ENCODE data around the gene GGN. TPM values are rescaled to one million over a fixed set of nuclear protein-coding genes. Genes with fewer than 3 reads are reported as not detected.
A peak's percentile ranks its signal among the peaks of the same experiment; 100 is the strongest.
"Not testable (repeated sequence)": the region's sequence is repeated elsewhere in the genome, so short reads cannot be mapped to it uniquely, and the experiment has no call there.

The GGN gene
- total RNA-seq, 1 donor from 2014 or later: 0.74 TPM

- no peak overlapping the region for H3K4me3 Mint-ChIP-seq (ENCODE audit: unreplicated experiment)
- no peak for DNase-seq (ENCODE audit: low spot score)
- no peaks in the 10 kb centered on the region for H3K9me3 Mint-ChIP-seq (ENCODE audit: unreplicated experiment)
- H3K27ac Mint-ChIP-seq (ENCODE audit: unreplicated experiment): no peak overlapping the region
- H3K4me1 Mint-ChIP-seq (ENCODE audit: unreplicated experiment): no peaks in the 10 kb centered on the region
- TF ChIP-seq CTCF (IDR thresholded peaks at IDR 0.05; ENCODE audit: unreplicated experiment): no peak
- peaks cover 7% of the 10 kb centered on the region for H3K27me3 Mint-ChIP-seq (ENCODE audit: unreplicated experiment)
- H3K36me3 Mint-ChIP-seq (ENCODE audit: low read depth, unreplicated experiment): no peaks in the 10 kb centered on the region
These were observed 35.9 kb downstream of the GGN start for GRCh38 chr19:38351865-38352395.

GRCh38 chr19:38350883-38351282 is 37.0 kb downstream of the GGN start:
- no peak for TF ChIP-seq CTCF (IDR thresholded peaks at IDR 0.05; ENCODE audit: unreplicated experiment)
- no peaks in the 10 kb centered on the region for H3K4me1 Mint-ChIP-seq (ENCODE audit: unreplicated experiment)
- no peak overlapping the region for H3K27ac Mint-ChIP-seq (ENCODE audit: unreplicated experiment)
- no peaks in the 10 kb centered on the region for H3K9me3 Mint-ChIP-seq (ENCODE audit: unreplicated experiment)
- no peak overlapping the region for H3K4me3 Mint-ChIP-seq (ENCODE audit: unreplicated experiment)
- no peak for DNase-seq (ENCODE audit: low spot score)
- H3K36me3 Mint-ChIP-seq (ENCODE audit: low read depth, unreplicated experiment): peaks cover 3% of the 10 kb centered on the region
- peaks cover 6% of the 10 kb centered on the region for H3K27me3 Mint-ChIP-seq (ENCODE audit: unreplicated experiment)

GRCh38 chr19:38346837-38347236 is 41.0 kb downstream of the GGN start:
- DNase-seq (ENCODE audit: low spot score): no peak
- Mint-ChIP-seq H3K9me3 (ENCODE audit: unreplicated experiment) (no peaks in the 10 kb centered on the region), H3K4me3 (ENCODE audit: unreplicated experiment) (no peak overlapping the region), H3K36me3 (ENCODE audit: low read depth, unreplicated experiment) (peaks cover 5% of the 10 kb centered on the region), H3K27ac (ENCODE audit: unreplicated experiment) (no peak overlapping the region), H3K4me1 (ENCODE audit: unreplicated experiment) (no peaks in the 10 kb centered on the region), H3K27me3 (ENCODE audit: unreplicated experiment) (peaks cover 6% of the 10 kb centered on the region)
- TF ChIP-seq CTCF (IDR thresholded peaks at IDR 0.05; ENCODE audit: unreplicated experiment): no peak

GRCh38 chr19:38340927-38341326 is 46.9 kb downstream of the GGN start:
- H3K27me3 Mint-ChIP-seq (ENCODE audit: unreplicated experiment): peaks cover 4% of the 10 kb centered on the region
- no peaks in the 10 kb centered on the region for H3K9me3 Mint-ChIP-seq (ENCODE audit: unreplicated experiment)
- peaks cover 7% of the 10 kb centered on the region for H3K4me1 Mint-ChIP-seq (ENCODE audit: unreplicated experiment)
- no peak overlapping the region for H3K27ac Mint-ChIP-seq (ENCODE audit: unreplicated experiment)
- TF ChIP-seq CTCF (IDR thresholded peaks at IDR 0.05; ENCODE audit: unreplicated experiment): no peak
- H3K36me3 Mint-ChIP-seq (ENCODE audit: low read depth, unreplicated experiment): peaks cover 2% of the 10 kb centered on the region
- no peak for DNase-seq (ENCODE audit: low spot score)
- no peak overlapping the region for H3K4me3 Mint-ChIP-seq (ENCODE audit: unreplicated experiment)

- not testable (repeated sequence) for H3K27me3 Mint-ChIP-seq (ENCODE audit: unreplicated experiment); H3K4me1 Mint-ChIP-seq (ENCODE audit: unreplicated experiment); H3K27ac Mint-ChIP-seq (ENCODE audit: unreplicated experiment); DNase-seq (ENCODE audit: low spot score); H3K4me3 Mint-ChIP-seq (ENCODE audit: unreplicated experiment); H3K9me3 Mint-ChIP-seq (ENCODE audit: unreplicated experiment); H3K36me3 Mint-ChIP-seq (ENCODE audit: low read depth, unreplicated experiment)
These were observed 48.8 kb downstream of the GGN start for GRCh38 chr19:38339011-38339410.

- H3K9me3 Mint-ChIP-seq (ENCODE audit: unreplicated experiment): no peaks in the 10 kb centered on the region
- no peak overlapping the region for H3K27ac Mint-ChIP-seq (ENCODE audit: unreplicated experiment)
- H3K4me3 Mint-ChIP-seq (ENCODE audit: unreplicated experiment): peak overlapping the region; percentile 95
- no peaks in the 10 kb centered on the region for H3K36me3 Mint-ChIP-seq (ENCODE audit: low read depth, unreplicated experiment)
- peaks cover 7% of the 10 kb centered on the region for H3K4me1 Mint-ChIP-seq (ENCODE audit: unreplicated experiment)
- H3K27me3 Mint-ChIP-seq (ENCODE audit: unreplicated experiment): peaks cover 2% of the 10 kb centered on the region
- no peak for DNase-seq (ENCODE audit: low spot score)
- TF ChIP-seq CTCF (IDR thresholded peaks at IDR 0.05; ENCODE audit: unreplicated experiment): no peak
These were observed 50.5 kb downstream of the GGN start for GRCh38 chr19:38337360-38337653.
